NCI-H1436 treated with DMSO at 0.1 percent for 48 hours (cell line): ENCODE measurements around the gene GALNT16.

Experiments used
- DNase-seq: peaks from one replicate; lab custom pipeline; 2025; lab: John Stamatoyannopoulos, UW

Gene GALNT16

GRCh38 chr14:69405762-69406161 is 145.8 kb downstream of the GALNT16 start:
- DNase-seq = no peak
